GM12878 (cell line): ENCODE measurements around the gene RNF169. TPM values are rescaled to one million over a fixed set of nuclear protein-coding genes. Genes with fewer than 3 reads are reported as not detected.
A peak's percentile ranks its signal among the peaks of the same experiment; 100 is the strongest.

ENCODE experiments used
- CBX3 ChIP-seq: fragments of 200-600 bp; sonication (generic); IDR thresholded peaks from 2 replicates; pipeline ENCODE4 v1.6.1; 2016; ENCODE audit warnings: low read depth, borderline replicate concordance
- EZH2 ChIP-seq: IDR thresholded peaks from 2 replicates; pipeline ENCODE4 v1.6.1; 2012; ENCODE audit warnings: low read depth, mild to moderate bottlenecking, control low read depth, inconsistent platforms, low read length, borderline replicate concordance; ENCODE audit not compliant: control insufficient read depth
- FOS ChIP-seq: IDR thresholded peaks from 3 replicates; pipeline ENCODE4 v1.6.1; 2011; ENCODE audit warnings: borderline replicate concordance; ENCODE audit not compliant: insufficient read length; ENCODE audit errors: extremely low read depth
- HDAC6 ChIP-seq: fragments of 200-600 bp; sonication (generic); IDR thresholded peaks from one replicate; pipeline ENCODE4 v1.8.0; 2017; ENCODE audit warnings: antibody characterized with exemption; ENCODE audit not compliant: unreplicated experiment
- KDM1A ChIP-seq: fragments of 200-600 bp; sonication (generic); IDR thresholded peaks from 2 replicates; pipeline ENCODE4 v1.6.1; 2016; ENCODE audit warnings: borderline replicate concordance
- MXI1 ChIP-seq: fragments of 150-350 bp; IDR thresholded peaks from 2 replicates; pipeline ENCODE4 v1.6.1; 2011; ENCODE audit warnings: low read depth, mild to moderate bottlenecking, inconsistent platforms, low read length, improper control_type of control experiment
- POLR2AphosphoS2 ChIP-seq: IDR thresholded peaks from 2 replicates; pipeline ENCODE4 v1.6.1; 2011; ENCODE audit warnings: low read depth, mild to moderate bottlenecking, low read length, improper control_type of control experiment, moderate library complexity
- SPI1 ChIP-seq: IDR thresholded peaks from 2 replicates; pipeline ENCODE4 v1.6.1; 2011; ENCODE audit warnings: low read depth, mild to moderate bottlenecking, low read length, moderate library complexity, borderline replicate concordance; ENCODE audit not compliant: insufficient read depth
- STAT3 ChIP-seq: IDR thresholded peaks from 2 replicates; pipeline ENCODE4 v1.6.1; 2011; ENCODE audit warnings: low read depth, low read length, improper control_type of control experiment
- TARDBP ChIP-seq: IDR thresholded peaks from 2 replicates; pipeline ENCODE4 v1.6.1; 2016; ENCODE audit warnings: borderline replicate concordance
- YY1 ChIP-seq: IDR thresholded peaks from 2 replicates; pipeline ENCODE4 v1.6.1; 2011; ENCODE audit warnings: low read depth, mild to moderate bottlenecking, low read length
- polyA plus RNA-seq, 11 experiments: library from polyadenylated mRNA; depleted of rRNA in 4 of 11; unstranded in 6 of 11; stranded (reverse) in 5 of 11; fragments of >200 nt; fragmentation: Nextera tagmentation in 4 of 11; fragmentation: Illumina TruSeq in 1 of 11; extraction: Ambion mirVana in 4 of 11; extraction: Trizol in 1 of 11; gene quantifications; 1 replicate in 1 of 11; 2 replicates in 10 of 11; pipeline versions ENCODE4 v1.2.1 to v1.2.3, GENCODE V29; 2011 to 2016; ENCODE audit warnings: inconsistent platforms in 2 of 11, missing spikeins in 2 of 11, low read depth in 1 of 11
- total RNA-seq, 4 experiments: library from RNA; depleted of rRNA in 3 of 4; stranded (reverse); fragments of >200 nt in 3 of 4; fragmentation: Illumina TruSeq in 1 of 4; extraction: Trizol in 1 of 4; gene quantifications; 2 replicates each; pipeline versions ENCODE4 v1.2.1 to v1.2.3, GENCODE V29; 2013 to 2021
- TF ChIP-seq, protein P1 (sequence below): fragments of 450-650 bp; formaldehyde crosslinking; IDR thresholded peaks from 2 replicates; pipeline ENCODE4 v1.5.0; 2022; ENCODE audit warnings: mild to moderate bottlenecking, missing genetic modification characterization
- TF ChIP-seq, protein P2 (sequence below): fragments of 450-650 bp; IDR thresholded peaks from 2 replicates; pipeline ENCODE4 v1.6.1; 2017; ENCODE audit warnings: mild to moderate bottlenecking
- TF ChIP-seq, protein P3 (sequence below): fragments of 450-650 bp; formaldehyde crosslinking; IDR thresholded peaks from 2 replicates; pipeline ENCODE4 v1.4.0; 2022; ENCODE audit warnings: mild to moderate bottlenecking, moderate library complexity
- TF ChIP-seq, protein P4 (sequence below): IDR thresholded peaks from 2 replicates; pipeline ENCODE4 v1.6.1; 2012; ENCODE audit warnings: low read length, inconsistent platforms
- TF ChIP-seq, protein P5 (sequence below): IDR thresholded peaks from 2 replicates; pipeline ENCODE4 v1.6.1; 2011; ENCODE audit warnings: mild to moderate bottlenecking, low read depth, low read length, moderate library complexity; ENCODE audit not compliant: insufficient replicate concordance

RNF169 gene
- total and polyA plus RNA-seq, 10 of the 15 experiments (the other 5 are each of a cell fraction or from before 2014, with no cell fraction given): 0.32 to 13.2 (median 6.4) TPM

DNA sequence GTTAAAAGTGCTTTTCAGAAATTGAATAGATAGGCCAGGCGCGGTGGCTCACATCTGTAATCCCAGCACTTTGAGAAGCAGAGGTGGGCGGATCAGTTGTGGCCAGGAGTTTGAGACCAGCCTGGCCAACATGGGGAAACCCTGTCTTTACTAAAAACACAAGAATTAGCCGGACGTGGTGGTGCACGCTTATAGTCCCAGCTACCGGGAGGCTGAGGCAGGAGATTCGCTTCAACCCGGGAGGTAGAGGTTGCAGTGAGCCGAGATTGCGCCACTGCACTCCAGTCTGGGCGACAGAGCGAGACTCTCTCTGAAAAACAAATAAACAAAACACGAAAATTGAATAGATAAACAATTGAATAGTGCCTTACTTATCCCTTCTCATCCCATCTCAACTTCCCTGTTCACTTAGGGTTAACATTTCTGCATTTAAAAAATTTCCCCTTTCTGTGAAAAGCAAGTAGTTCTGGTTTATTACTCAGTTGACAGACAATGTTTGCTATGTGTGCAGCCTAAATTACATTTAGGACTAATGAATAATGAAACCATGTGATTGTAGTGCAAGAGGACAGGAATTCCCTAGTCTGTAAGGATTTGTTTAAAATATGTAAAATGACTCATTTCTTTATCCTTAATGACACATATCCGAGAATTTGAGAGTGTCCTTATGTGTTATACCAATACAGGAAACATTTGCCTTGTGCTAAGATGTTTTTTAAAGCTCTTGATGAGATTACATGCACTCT lies 6.0 kb downstream of the RNF169 start (continued):
- TF ChIP-seq FOS (no peak), SPI1 (no peak), POLR2AphosphoS2 (no peak), EZH2 (no peak), TARDBP (no peak), MXI1 (no peak), CBX3 (no peak), STAT3 (no peak), YY1 (no peak), KDM1A (no peak), HDAC6 (no peak)
- TF ChIP-seq, protein P1, sequence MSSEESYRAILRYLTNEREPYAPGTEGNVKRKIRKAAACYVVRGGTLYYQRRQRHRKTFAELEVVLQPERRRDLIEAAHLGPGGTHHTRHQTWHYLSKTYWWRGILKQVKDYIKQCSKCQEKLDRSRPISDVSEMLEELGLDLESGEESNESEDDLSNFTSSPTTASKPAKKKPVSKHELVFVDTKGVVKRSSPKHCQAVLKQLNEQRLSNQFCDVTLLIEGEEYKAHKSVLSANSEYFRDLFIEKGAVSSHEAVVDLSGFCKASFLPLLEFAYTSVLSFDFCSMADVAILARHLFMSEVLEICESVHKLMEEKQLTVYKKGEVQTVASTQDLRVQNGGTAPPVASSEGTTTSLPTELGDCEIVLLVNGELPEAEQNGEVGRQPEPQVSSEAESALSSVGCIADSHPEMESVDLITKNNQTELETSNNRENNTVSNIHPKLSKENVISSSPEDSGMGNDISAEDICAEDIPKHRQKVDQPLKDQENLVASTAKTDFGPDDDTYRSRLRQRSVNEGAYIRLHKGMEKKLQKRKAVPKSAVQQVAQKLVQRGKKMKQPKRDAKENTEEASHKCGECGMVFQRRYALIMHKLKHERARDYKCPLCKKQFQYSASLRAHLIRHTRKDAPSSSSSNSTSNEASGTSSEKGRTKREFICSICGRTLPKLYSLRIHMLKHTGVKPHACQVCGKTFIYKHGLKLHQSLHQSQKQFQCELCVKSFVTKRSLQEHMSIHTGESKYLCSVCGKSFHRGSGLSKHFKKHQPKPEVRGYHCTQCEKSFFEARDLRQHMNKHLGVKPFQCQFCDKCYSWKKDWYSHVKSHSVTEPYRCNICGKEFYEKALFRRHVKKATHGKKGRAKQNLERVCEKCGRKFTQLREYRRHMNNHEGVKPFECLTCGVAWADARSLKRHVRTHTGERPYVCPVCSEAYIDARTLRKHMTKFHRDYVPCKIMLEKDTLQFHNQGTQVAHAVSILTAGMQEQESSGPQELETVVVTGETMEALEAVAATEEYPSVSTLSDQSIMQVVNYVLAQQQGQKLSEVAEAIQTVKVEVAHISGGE: no peak
- TF ChIP-seq, protein P2, sequence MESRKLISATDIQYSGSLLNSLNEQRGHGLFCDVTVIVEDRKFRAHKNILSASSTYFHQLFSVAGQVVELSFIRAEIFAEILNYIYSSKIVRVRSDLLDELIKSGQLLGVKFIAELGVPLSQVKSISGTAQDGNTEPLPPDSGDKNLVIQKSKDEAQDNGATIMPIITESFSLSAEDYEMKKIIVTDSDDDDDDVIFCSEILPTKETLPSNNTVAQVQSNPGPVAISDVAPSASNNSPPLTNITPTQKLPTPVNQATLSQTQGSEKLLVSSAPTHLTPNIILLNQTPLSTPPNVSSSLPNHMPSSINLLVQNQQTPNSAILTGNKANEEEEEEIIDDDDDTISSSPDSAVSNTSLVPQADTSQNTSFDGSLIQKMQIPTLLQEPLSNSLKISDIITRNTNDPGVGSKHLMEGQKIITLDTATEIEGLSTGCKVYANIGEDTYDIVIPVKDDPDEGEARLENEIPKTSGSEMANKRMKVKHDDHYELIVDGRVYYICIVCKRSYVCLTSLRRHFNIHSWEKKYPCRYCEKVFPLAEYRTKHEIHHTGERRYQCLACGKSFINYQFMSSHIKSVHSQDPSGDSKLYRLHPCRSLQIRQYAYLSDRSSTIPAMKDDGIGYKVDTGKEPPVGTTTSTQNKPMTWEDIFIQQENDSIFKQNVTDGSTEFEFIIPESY: no peak
- TF ChIP-seq, protein P3, sequence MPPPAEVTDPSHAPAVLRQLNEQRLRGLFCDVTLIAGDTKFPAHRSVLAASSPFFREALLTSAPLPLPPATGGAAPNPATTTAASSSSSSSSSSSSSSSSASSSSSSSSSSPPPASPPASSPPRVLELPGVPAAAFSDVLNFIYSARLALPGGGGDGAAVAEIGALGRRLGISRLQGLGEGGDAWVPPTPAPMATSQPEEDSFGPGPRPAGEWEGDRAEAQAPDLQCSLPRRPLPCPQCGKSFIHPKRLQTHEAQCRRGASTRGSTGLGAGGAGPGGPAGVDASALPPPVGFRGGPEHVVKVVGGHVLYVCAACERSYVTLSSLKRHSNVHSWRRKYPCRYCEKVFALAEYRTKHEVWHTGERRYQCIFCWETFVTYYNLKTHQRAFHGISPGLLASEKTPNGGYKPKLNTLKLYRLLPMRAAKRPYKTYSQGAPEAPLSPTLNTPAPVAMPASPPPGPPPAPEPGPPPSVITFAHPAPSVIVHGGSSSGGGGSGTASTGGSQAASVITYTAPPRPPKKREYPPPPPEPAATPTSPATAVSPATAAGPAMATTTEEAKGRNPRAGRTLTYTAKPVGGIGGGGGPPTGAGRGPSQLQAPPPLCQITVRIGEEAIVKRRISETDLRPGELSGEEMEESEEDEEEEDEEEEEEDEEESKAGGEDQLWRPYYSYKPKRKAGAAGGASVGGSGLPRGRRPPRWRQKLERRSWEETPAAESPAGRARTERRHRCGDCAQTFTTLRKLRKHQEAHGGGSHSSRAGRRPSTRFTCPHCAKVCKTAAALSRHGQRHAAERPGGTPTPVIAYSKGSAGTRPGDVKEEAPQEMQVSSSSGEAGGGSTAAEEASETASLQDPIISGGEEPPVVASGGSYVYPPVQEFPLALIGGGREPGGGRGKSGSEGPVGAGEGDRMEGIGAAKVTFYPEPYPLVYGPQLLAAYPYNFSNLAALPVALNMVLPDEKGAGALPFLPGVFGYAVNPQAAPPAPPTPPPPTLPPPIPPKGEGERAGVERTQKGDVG (CRISPR knock-in tag): no peak
- TF ChIP-seq, protein P4, sequence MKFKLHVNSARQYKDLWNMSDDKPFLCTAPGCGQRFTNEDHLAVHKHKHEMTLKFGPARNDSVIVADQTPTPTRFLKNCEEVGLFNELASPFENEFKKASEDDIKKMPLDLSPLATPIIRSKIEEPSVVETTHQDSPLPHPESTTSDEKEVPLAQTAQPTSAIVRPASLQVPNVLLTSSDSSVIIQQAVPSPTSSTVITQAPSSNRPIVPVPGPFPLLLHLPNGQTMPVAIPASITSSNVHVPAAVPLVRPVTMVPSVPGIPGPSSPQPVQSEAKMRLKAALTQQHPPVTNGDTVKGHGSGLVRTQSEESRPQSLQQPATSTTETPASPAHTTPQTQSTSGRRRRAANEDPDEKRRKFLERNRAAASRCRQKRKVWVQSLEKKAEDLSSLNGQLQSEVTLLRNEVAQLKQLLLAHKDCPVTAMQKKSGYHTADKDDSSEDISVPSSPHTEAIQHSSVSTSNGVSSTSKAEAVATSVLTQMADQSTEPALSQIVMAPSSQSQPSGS: 0 out of 2 replicates have a peak, but pooled peaks have one; percentile 28
- TF ChIP-seq, protein P5, sequence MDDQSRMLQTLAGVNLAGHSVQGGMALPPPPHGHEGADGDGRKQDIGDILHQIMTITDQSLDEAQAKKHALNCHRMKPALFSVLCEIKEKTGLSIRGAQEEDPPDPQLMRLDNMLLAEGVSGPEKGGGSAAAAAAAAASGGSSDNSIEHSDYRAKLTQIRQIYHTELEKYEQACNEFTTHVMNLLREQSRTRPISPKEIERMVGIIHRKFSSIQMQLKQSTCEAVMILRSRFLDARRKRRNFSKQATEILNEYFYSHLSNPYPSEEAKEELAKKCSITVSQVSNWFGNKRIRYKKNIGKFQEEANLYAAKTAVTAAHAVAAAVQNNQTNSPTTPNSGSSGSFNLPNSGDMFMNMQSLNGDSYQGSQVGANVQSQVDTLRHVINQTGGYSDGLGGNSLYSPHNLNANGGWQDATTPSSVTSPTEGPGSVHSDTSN: no peak
